TTC549 (cell line): ENCODE results near the gene MBOAT7.

Source experiments
- FAIRE-seq: peaks from 2 replicates; lab custom pipeline; 2012; peaks lifted over from hg19 to GRCh38; lab: Jason Lieb, UNC

The MBOAT7 gene

DNA sequence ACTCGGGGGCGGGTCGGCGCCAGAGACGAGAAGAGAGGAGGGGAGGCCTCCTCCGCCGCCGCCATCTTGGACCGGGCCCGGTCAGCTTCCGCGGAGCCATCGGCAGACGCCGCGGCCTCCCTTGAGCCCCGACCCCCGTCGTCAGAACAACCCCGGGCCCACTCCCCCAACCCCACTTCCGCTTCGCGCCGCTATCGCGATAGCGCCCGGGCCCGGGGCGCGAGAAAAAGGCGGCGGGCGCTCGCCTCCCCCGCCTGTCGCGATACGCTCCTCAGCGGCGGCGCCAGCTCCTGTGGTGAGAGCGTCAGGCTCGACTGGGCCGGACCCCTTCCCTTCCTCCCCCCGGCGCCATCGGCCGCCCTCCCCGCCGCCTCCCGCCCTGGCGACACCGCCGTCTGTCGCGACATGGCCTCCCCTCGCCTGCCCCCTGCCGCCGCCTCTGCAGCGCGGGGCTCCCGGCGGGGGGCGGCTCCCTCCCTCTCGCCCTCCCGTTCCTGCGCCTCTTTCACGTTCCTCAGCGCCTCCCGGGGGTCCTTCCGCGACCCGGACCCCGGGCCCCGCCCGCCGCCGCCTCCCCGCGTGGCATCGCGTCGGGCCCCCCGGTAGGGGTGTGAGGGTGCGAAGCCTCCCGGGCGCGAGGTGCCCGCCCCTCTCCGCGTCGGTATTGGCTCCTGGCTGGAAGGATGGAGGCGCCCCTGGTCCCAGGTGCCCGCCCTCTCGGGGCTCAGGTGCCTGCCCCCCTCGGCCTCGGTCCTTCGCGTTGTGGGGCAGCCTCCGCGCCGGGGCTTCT lies 51.5 kb downstream of the MBOAT7 start, which contains the start of gene CNOT3:
Gene CNOT3 (plus strand): TSS at position 64 of the 790 bp plus-strand sequence. CDS start 5,217 bp downstream, outside the sequence.
- FAIRE-seq: no peak

DNA sequence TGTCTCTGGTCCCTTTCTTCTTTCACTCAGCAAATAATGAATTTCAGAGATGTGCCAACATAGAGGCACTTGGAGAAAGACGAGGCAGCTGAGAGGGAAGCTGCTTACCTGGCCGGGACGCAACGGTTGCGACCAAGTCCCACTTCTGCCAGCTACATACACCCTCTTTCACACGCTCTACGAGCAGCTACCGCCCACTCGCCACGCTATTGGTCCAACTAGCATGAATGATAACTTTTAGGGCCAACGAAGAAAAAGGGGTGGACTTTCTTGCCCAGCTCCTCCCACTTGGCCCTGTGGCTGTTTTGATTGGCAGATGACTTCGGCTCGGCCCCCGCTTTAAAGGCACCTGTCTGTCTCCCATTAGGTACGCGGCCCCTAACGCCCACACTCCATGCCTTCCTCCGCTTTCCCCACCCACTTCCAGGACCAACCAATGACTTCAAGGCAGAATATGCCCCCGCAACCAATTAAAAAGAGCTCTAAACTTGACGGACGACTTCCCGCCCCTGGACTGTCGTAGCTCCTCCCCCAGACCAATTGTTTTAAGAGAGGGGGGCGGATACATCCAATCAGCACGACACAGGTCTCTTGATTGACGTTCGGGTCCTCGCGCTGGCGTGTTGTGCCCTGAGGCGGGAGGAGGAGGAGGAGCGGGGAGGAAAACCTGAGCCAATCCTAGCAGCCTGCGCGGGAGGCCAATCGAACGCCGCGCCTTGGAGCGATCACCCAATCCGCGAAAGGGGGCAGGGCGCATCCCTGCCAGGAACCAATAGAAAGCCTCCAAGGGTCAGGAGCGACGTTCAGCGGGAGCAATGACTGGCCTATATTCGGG lies 52.3 kb downstream of the MBOAT7 start:
- FAIRE-seq: peak; percentile 99

DNA sequence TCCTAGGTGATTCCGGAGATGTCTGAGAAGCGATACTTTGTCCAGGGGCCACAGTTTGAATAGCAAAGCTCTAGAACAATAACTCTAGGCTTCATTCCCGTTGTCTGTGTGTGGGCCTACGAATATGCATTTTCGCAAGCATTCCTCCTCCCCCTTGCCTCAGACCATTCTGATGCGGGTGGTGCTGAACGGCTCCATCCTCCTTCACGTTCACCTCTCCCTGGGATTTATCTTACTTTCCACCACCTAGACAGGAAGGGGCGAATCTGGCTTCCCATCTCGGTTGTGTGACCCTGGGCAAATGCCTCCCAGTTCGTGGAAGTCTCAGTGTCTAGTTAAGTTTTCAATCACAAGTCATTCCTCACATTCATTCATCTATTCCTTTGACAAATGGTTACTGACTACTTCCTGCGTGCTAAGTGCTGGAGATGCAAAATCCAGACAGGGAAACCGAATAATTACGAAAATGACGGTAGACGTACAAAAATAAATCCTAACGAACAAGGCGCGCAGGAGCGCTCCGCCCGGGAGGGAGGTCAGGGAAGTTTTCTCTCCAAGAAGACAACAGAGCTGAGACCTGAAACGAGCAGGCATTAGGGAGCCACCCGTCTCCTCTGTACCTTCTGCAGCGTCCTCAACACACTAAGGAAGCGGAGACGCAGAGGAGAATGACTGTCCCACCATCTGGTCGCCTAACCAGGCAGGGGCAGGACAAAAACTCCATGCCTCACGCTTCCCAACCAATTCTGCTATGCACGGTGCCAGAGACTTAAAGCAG lies 53.1 kb downstream of the MBOAT7 start:
- no peak for FAIRE-seq

DNA sequence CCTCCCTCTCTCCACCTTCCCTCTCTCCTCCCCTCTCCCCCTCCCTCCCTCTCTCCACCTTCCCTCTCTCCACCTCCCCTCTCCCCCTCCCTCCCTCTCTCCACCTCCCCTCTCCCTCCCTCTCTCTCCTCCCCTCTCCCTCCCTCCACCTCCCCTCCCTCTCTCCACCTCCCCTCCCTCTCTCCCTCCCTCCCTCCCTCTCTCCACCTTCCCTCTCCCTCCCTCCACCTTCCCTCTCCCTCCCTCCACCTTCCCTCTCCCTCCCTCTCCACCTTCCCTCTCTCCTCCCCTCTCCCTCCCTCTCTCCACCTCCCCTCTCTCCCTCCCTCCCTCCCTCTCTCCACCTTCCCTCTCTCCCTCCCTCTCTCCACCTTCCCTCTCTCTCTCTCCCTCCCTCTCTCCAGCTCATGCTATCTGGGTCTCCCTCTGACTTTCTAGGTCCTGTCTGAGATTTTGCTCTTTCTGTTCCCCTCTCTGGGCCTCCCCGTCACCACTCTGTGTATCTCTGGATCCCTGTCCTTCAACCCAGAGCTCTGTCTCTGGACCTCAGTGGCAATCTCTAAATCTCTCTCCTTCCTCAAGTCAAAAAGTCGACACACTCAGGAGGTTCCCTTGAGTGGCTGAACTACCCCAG lies 55.3 kb downstream of the MBOAT7 start:
- FAIRE-seq: no peak

DNA sequence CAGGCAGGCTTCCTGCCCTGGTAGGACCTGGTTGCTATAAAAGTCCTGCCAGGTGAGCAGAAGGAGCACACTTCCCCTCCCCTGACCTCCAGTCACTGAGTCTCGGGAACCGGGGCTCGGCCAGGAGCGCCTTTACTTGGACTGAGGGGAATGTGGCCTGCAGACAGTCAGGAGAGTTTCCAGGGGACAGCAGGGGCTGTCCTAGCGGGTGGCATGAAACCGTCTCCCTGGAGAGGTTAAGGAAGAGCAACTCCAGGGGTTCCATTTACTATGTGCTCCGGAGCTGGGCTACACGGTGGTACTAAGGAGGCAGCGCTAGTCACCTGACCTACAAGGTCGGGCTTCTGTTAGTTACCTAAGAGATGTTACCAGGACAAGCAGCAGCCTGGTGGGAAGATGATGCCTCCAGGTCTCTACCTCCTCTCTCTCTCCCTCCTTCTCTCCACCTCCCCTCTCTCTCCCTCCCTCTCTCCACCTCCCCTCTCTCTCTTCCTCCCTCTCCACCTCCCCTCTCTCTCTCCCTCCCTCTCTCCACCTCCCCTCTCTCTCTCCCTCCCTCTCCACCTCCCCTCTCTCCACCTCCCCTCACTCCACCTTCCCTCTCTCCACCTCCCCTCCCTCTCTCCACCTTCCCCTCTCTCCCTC lies 55.9 kb downstream of the MBOAT7 start:
- FAIRE-seq: no peak

DNA sequence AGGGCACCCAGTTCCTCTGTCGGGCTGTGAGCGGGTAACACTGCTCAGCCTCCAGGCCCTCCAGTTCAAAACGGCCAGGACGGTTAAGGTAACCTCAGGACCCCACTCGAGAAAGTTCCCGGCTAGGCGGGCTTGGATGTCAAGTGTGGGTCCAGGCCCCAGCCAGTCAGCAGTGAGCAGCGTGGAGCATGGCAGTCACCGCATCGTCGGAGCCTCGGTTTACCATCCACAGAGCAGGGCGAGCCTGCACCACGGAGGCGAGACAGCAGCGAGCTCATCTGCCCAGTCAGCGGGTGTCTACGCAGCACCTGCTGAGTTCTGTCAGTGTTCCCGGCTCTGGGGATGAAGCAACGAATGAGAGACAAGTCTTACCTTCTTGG lies 59.8 kb downstream of the MBOAT7 start:
- FAIRE-seq: no peak

DNA sequence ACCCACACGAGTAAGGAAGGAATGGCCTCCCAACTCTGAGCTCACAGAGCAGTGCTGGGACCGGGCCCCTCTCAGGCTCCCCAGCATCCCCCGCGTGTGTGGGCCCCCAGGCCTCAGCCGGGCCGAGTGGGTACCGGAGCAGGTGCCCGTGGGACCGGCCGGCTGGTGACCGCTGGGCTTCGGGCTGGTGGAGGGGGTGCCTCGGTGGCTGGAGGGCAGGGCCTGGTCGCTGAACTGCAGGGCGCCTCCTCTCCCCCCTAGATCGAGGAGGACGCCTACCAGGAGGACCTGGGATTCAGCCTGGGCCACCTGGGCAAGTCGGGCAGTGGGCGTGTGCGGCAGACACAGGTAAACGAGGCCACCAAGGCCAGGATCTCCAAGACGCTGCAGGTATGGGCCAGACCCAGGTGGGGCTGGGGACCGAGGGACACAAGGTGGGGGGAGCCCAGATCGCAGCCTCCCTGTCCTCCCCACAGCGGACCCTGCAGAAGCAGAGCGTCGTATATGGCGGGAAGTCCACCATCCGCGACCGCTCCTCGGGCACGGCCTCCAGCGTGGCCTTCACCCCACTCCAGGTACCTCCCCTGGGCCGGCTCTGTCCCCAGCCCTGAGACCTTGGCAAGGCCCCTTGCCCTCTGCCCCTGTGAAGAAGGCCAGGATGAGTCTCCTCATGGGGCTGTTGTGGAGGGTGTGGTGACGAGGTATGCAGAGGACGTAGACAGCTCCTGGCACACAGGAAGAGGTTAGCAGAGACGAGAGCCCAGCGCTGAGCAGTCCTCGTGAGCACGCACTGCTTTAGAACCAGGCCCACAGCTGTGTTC lies 60.4 kb downstream of the MBOAT7 start:
- FAIRE-seq: no peak

DNA sequence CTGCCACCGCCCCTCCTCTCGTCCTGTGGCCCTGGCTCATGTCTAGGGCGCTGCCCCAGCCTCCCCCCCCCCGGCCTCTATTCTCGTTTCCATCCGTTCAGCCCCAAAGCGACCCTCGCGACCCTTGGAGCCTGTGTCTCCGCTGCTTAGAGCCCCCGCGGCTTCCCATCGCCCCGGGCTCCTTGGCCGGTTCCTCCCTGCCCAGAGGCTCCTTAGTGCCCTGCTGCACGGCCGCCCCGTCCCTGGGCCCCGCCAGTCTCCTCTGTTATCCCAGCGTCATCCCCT lies 61.0 kb downstream of the MBOAT7 start:
- FAIRE-seq: no peak

DNA sequence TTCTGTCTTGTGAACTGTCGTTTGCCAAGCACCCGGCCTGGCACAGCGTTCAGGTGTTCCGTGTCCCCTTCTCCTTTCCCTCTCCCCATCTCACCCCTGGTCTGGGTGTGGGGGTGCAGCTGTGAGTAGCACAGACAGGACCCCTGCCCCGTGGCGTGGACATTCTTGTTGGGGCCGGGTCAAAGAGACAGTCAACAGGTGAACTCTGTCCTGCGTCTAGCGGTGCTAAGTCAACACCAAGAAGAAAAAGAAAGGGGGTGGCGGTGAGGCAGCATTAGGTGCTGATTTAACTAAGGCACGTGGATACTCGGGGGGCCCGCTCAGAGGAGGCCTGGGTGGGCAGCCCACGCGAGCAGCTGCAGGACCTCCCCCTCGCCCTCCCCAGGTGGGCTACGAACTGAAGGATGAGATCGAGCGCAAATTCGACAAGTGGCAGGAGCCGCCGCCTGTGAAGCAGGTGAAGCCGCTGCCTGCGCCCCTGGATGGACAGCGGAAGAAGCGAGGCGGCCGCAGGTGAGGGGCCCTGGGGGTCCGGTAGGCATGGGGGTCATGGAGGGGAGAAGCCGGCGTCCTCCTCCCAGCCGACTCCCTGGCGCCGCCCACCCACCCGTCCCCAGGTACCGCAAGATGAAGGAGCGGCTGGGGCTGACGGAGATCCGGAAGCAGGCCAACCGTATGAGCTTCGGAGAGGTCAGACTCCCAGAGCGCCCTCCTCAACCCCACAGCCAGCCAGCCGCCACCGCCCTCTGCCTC lies 61.5 kb downstream of the MBOAT7 start:
- no peak for FAIRE-seq

DNA sequence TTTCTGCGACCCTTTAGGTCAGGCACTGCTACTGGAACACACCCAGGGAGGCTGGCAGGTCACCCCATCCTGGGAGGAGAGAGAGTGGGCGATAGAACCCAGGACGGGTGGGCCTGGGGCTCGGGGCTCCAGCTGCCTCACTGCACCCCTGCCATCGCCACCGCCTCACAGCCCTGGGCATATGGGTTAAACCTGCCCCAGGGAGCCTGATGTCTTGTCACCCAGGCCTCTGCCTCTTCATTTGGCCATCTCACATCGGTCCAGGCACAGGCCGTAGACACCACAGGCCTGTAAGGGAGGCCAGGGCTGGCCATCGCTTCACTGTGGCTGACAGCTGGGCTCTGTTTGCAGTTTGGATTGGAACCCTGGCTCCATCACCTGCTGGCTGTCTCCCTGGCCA lies 63.7 kb downstream of the MBOAT7 start:
- no peak for FAIRE-seq

DNA sequence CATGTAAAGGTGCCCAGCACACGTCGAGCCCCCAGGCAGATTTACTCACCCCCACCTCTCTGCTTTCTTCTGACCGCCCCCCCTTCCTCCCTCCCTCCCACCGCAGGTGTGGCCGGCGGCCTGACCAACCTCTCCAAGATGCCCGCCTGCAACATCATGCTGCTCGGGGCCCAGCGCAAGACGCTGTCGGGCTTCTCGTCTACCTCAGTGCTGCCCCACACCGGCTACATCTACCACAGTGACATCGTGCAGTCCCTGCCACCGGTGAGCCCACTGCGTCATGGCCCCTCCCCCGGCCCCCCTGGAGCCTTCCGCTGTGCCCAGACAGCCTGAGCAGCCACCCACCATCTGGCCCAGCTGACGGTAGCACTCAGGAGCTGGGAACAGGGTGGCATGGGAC lies 65.0 kb downstream of the MBOAT7 start:
- FAIRE-seq: no peak

DNA sequence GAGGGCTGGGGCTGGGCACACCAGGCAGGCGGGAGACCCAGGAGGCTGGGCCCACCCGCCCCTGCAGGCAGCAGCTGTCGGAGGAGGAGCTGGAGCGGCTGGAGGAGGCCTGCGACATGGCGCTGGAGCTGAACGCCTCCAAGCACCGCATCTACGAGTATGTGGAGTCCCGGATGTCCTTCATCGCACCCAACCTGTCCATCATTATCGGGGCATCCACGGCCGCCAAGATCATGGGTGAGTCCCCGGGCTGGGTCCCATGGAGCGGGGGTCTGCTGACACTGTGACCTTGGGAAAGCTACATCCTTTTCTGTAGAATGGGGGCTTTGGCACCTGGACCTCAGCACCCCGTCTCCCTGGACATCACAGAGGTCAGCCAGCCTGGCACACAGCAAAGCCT lies 65.7 kb downstream of the MBOAT7 start:
- FAIRE-seq: no peak
